ENCODE measurements around the gene STK11. TPM values are rescaled to one million over a fixed set of nuclear protein-coding genes. Genes with fewer than 3 reads are reported as not detected.

The STK11 gene
- total RNA-seq, 2 donors from 2014 or later, result 62.0 to 64.7 TPM

GRCh38 chr19:1254081-1254527, 48.5 kb downstream of the STK11 start:
- peaks cover 66% of the 10 kb centered on the region for H3K36me3 ChIP-seq
- peak overlapping the region; percentile 97 to 100 for H3K27ac ChIP-seq
- no peaks in the 10 kb centered on the region for H3K9me3 ChIP-seq
- no peak for TF ChIP-seq CTCF (IDR thresholded peaks at IDR 0.05)
- H3K4me3 ChIP-seq, result peak overlapping the region in 1 of 2 donors; percentile 81
- no peaks in the 10 kb centered on the region for H3K27me3 ChIP-seq
- H3K4me1 ChIP-seq, result peaks cover 0 to 84% of the 10 kb centered on the region in 2 donors
- DNase-seq (ENCODE audit: low spot score), result no peak

GRCh38 chr19:1254530-1255185, 49.1 kb downstream of the STK11 start:
- Histone ChIP-seq H3K4me1 (peaks cover 0 to 89% of the 10 kb centered on the region in 2 donors), H3K36me3 (peaks cover 66% of the 10 kb centered on the region), H3K4me3 (no peak overlapping the region), H3K27ac (peak overlapping the region; percentile 97 to 100), H3K9me3 (no peaks in the 10 kb centered on the region), H3K27me3 (no peaks in the 10 kb centered on the region)
- no peak for TF ChIP-seq CTCF (IDR thresholded peaks at IDR 0.05)
- no peak for DNase-seq (ENCODE audit: low spot score)

- H3K4me3 ChIP-seq, result no peak overlapping the region
- peaks cover 63% of the 10 kb centered on the region for H3K36me3 ChIP-seq
- no peaks in the 10 kb centered on the region for H3K9me3 ChIP-seq
Measured at GRCh38 chr19:1255186-1256161, 49.9 kb downstream of the STK11 start.

GRCh38 chr19:1256646-1257474, 51.3 kb downstream of the STK11 start:
- peaks cover 0 to 97% of the 10 kb centered on the region in 2 donors for H3K4me1 ChIP-seq
- no peak for DNase-seq (ENCODE audit: low spot score)
- TF ChIP-seq CTCF (IDR thresholded peaks at IDR 0.05), result no peak
- peaks cover 50% of the 10 kb centered on the region for H3K36me3 ChIP-seq
- no peaks in the 10 kb centered on the region for H3K27me3 ChIP-seq
- H3K4me3 ChIP-seq, result no peak overlapping the region
- peak overlapping the region; percentile 93 to 97 for H3K27ac ChIP-seq
- H3K9me3 ChIP-seq, result no peaks in the 10 kb centered on the region

More at GRCh38 chr19:1255186-1256161, 49.9 kb downstream of the STK11 start:
- no peak for TF ChIP-seq CTCF (IDR thresholded peaks at IDR 0.05)
- Histone ChIP-seq H3K27me3 (no peaks in the 10 kb centered on the region), H3K4me1 (peaks cover 0 to 98% of the 10 kb centered on the region in 2 donors), H3K27ac (peak overlapping the region; percentile 97 to 100)
- DNase-seq (ENCODE audit: low spot score), result no peak

- Histone ChIP-seq H3K4me3 (no peak overlapping the region), H3K9me3 (no peaks in the 10 kb centered on the region), H3K27me3 (no peaks in the 10 kb centered on the region), H3K36me3 (peaks cover 47% of the 10 kb centered on the region), H3K4me1 (peaks cover 0 to 97% of the 10 kb centered on the region in 2 donors), H3K27ac (peak overlapping the region; percentile 93 to 97)
- DNase-seq (ENCODE audit: low spot score), result no peak
- no peak for TF ChIP-seq CTCF (IDR thresholded peaks at IDR 0.05)
Measured at GRCh38 chr19:1257475-1258162, 52.0 kb downstream of the STK11 start.

Data from right atrium auricular region (tissue), 2 donors.